Upper lobe of left lung (tissue), 4 donors: ENCODE results near the gene ADAT1.

ENCODE experiments used
- POLR2AphosphoS5 ChIP-seq, 2 donors: sonication (generic); formaldehyde crosslinking; IDR thresholded peaks; one replicate each; pipeline ENCODE4 v1.5.1; 2017; ENCODE audit warnings: antibody characterized with exemption in 2 of 2
- TF ChIP-seq, protein P1 (sequence below), 6 experiments: fragments of 450-650 bp in 4 of 6; fragments of 200-600 bp in 2 of 6; sonication (generic) in 2 of 6; IDR thresholded peaks; one replicate each; pipeline ENCODE4 v1.5.1; 2016 to 2019; ENCODE audit warnings: antibody characterized with exemption in 6 of 6

DNA sequence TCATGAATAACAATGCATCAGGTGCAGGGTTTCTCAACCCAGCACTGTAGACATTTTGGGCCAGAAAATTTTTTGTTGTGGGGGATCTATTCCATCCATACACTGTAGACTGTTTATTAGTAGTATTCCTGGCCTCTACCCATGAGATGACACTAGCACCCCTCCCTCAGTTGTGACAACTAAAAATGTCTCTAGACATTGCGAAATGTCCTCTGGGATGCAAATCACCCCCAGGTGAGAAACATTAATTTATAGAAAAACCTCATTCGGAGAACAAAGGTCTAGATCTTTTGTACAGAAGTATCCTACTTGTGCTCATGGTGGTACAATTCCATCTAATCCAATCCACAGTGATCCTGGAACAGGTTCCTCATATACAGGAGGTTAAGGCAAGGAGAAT lies 4.3 kb downstream of the ADAT1 start:
- TF ChIP-seq, protein P1, sequence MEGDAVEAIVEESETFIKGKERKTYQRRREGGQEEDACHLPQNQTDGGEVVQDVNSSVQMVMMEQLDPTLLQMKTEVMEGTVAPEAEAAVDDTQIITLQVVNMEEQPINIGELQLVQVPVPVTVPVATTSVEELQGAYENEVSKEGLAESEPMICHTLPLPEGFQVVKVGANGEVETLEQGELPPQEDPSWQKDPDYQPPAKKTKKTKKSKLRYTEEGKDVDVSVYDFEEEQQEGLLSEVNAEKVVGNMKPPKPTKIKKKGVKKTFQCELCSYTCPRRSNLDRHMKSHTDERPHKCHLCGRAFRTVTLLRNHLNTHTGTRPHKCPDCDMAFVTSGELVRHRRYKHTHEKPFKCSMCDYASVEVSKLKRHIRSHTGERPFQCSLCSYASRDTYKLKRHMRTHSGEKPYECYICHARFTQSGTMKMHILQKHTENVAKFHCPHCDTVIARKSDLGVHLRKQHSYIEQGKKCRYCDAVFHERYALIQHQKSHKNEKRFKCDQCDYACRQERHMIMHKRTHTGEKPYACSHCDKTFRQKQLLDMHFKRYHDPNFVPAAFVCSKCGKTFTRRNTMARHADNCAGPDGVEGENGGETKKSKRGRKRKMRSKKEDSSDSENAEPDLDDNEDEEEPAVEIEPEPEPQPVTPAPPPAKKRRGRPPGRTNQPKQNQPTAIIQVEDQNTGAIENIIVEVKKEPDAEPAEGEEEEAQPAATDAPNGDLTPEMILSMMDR (IDR thresholded peaks at IDR 0.05), result no peak
- no peak for TF ChIP-seq POLR2AphosphoS5 (IDR thresholded peaks at IDR 0.05)
